ELF-1 (cell line): ENCODE measurements around the gene ATAT1.
A peak's percentile ranks its signal among the peaks of the same experiment; 100 is the strongest.

Experiments used
- DNase-seq: peaks from one replicate; pipeline ENCODE4 v3.0.0-alpha.2; 2016; ENCODE audit warnings: low read depth, low spot score

Gene ATAT1

GRCh38 chr6:30613251-30614043, 13.2 kb upstream of the ATAT1 start:
- DNase-seq: no peak

GRCh38 chr6:30614044-30614842, 12.4 kb upstream of the ATAT1 start:
- DNase-seq: no peak

GRCh38 chr6:30614843-30615218, 11.8 kb upstream of the ATAT1 start:
- peak; percentile 97 for DNase-seq

DNA sequence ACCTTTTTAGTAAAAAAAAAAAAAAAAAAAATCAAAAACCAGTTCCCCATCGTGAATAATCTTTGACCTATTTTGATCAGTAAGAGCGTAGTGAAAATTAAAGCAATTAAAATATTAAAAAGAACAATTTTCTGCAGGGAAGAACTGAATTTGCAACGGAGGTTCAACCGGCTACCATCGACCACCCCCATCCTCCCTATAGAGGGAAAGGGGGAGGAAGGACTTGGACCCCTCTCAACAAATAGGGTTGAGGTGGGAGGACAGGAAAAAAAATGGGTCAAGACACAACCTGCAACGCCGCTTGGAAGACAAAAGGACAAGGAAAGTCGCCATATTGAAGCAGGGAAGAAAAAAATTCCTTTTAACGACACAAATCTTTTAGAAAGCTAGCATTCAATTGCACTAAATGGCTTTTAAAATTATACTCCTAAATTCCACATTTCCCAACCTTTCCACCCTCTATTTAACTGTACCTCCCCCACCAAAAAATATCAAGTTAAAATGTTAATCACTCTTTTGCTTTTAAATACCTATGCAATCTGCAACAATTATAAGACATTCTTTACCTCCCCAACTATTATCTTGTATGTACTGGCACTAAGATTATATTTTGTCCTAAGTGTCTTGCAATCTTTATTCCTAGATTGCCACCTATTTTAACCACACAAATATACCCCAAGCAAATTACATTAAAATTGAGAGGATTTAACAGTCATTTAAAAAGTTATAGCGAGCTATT, 11.3 kb upstream of the ATAT1 start:
- peak; percentile 87 for DNase-seq

DNA sequence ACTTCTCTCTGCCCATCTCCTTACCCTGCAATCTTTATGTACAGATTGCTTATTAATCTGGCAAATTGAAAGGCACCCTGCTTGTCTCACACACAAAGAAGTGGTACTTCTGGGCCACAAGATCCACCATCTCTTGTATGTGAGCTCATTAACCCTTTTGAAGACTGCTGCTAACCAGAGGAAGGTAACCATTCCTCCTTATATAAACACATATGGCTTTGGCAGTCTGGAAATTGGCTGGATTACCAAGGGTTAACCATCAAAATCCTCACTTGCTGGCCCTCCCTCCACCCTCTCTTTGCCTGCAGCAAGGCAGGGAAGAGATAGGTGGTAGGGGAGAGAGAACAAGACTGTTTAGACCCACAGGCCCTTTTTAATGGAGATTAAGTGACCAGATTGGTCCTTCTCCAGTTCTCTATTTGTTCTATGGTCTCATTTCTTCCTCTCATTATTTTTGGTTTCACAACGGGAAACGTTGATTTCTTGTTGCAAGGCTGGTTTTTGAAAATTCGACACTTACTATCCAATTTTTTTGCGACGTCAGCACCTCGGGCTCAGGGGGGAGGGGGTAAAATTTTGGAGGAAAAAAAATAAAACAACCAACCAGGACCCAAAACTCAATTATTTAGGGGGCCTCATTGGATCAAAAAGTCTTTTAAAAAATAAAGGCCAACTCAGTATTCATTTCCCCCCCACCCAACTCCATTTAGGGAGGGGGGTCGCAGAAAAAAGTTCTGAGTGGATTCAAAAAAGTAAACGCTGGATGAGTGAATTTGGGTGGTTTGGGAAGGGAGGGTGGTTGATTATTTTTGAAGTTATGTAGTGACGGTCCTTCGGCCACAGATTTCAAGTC, 10.5 kb upstream of the ATAT1 start:
- peak; percentile 74 for DNase-seq

DNA sequence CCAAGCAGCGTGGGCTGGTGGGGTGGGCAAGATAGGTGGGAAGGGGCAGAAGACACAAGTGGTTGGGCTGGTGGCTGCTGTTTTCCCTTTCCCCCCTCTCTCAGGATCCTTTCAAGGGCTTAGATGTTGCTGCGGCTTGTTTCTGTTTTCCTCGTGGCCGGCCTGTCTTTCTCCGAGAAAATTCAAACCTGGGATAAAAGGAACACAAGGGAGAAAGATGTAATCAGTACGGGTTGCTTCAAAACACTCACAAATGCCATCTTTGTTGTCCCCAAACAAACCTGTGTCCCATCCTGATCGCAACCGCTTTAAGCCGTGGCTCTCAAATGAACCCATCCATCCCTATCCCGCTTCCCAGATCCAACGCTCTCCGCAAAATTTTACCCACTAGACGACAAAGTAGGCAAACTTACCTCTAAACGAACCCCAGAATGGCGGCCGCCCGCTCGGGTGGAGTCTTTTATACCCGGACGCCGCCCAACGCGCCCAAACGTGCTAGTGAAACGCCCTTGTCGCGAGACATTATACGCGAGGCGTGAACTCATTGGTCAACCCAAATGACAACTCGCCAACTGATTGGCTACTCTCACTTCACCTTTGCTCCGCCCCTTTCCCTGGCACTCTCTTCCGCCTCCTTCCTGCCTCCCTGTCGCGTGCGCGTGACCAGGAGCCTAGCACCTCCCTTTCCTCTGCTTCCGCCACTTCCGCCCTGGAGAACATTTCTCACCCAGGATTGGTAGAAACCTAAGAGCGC, 9.7 kb upstream of the ATAT1 start, which contains the start of gene PPP1R10:
TSS of gene PPP1R10 (minus strand) at position 433 of the 754 bp plus-strand sequence. CDS start 7,299 bp downstream, outside the sequence.
- DNase-seq: peak; percentile 100

DNA sequence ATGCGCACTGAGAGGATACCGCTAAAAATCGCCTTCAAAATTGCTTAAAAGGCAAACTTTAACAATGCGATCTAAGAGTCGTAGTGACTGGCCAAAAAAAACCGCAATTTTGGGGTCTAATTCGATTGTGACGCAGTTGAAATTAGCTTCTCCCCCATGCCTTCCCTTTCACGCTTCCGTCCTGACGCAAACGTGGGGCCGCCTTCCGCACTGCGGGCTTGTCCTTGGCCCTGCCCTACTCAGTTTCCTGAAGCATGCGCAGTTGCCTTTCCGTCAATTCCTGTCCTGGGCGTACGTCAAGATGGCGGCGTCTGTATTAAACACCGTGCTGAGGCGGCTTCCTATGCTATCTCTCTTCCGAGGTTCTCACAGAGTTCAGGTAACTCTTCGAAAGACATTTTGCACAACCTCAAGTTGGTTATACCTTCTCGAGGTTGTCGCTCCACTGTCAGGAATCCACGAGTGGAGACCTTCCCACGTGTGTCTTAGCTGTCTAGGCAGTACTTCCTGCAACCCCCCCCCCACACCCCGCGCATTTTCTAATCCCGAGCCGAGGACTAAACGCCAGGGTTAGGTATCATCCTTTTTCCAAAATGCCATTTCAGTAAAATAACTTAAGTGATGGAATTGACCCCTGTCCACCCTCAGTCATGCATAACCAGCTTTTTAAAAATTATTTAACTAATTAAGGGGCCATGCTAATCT, 9.0 kb upstream of the ATAT1 start, which contains the start of gene MRPS18B:
TSS of gene MRPS18B (plus strand) at position 276 of the 705 bp plus-strand sequence. CDS start at position 302, 26 bp downstream.
- peak; percentile 97 for DNase-seq

DNA sequence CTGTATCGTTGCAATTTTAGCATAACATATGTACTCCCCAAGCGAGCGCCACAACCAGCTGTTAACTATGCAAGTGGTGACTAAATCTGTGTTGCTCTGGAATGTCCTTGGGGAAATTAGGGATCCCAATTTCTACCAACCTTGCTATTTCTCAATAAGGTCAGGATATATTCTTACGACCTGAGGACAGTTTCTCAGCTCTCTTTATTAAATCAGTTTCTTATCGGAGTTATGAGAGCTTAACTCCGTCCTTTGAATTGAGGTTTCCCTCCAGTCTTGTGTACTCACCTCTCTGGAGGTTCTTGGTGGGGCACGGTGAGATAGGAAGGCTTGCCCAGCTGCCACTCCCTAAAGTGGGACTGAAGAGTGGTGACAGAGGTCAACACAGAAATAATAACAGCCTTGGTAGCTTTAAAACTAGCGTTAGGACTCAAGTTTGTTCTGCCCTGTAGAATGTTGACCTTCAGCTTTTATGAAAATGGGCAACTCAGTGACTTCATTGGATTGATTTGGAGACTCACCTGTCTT, 8.3 kb upstream of the ATAT1 start:
- DNase-seq: no peak

DNA sequence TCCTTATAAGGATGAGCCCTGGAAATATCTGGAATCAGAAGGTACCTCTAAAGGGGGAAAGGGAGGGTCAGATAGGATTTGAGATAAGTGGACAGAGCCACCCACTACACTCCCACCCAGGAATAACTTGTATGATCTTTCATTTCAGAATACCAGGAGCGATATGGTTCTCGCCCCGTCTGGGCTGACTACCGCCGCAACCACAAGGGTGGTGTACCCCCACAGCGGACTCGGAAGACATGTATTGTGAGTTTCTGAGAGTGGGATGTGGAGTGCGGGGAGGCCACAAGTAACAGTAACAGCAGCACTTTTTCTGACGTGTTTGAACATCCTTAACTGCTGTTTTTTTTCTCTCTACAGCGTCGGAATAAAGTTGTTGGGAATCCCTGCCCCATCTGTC, 7.1 kb upstream of the ATAT1 start:
- DNase-seq: no peak

DNA sequence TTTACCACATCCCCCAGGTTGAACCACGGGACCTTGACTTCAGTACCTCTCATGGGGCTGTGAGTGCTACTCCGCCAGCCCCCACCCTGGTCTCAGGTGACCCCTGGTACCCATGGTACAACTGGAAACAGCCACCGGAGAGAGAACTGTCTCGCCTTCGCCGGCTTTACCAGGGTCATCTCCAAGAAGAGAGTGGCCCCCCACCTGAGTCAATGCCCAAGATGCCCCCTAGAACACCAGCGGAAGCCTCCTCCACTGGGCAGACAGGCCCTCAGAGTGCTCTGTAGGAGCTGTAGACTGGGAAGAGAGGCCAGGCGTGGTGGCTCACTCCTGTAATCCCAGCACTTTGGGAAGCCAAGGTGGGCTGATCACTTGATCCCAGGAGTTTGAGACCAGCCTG, 1.2 kb upstream of the ATAT1 start:
- no peak for DNase-seq

- no peak for DNase-seq
These were observed 9.2 kb downstream of the ATAT1 start for GRCh38 chr6:30635834-30636233.

GRCh38 chr6:30640481-30640880, 13.8 kb downstream of the ATAT1 start:
- no peak for DNase-seq

GRCh38 chr6:30641048-30641447, 14.4 kb downstream of the ATAT1 start:
- no peak for DNase-seq

- no peak for DNase-seq
These were observed 17.0 kb downstream of the ATAT1 start for GRCh38 chr6:30643656-30644055.

GRCh38 chr6:30644769-30645168, 18.1 kb downstream of the ATAT1 start:
- DNase-seq: no peak

DNA sequence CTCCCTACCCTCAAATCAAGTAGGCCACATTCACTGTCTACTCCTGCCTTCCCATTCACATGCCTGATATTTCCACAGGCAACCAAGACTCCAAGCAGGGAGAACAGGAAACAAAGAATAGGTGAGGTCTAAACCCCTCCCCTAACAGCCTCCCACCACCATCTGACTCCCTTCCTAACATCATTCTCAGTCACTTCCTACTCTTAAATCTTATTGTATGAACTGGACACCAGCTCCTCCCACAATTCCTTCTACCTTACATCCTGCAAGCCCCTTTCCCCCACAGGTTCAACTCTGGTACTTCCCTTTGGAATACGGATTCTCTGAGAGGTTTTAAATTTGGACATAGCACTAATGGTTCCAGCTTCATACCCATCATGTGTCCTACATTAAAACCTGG, 19.3 kb downstream of the ATAT1 start:
- no peak for DNase-seq

DNA sequence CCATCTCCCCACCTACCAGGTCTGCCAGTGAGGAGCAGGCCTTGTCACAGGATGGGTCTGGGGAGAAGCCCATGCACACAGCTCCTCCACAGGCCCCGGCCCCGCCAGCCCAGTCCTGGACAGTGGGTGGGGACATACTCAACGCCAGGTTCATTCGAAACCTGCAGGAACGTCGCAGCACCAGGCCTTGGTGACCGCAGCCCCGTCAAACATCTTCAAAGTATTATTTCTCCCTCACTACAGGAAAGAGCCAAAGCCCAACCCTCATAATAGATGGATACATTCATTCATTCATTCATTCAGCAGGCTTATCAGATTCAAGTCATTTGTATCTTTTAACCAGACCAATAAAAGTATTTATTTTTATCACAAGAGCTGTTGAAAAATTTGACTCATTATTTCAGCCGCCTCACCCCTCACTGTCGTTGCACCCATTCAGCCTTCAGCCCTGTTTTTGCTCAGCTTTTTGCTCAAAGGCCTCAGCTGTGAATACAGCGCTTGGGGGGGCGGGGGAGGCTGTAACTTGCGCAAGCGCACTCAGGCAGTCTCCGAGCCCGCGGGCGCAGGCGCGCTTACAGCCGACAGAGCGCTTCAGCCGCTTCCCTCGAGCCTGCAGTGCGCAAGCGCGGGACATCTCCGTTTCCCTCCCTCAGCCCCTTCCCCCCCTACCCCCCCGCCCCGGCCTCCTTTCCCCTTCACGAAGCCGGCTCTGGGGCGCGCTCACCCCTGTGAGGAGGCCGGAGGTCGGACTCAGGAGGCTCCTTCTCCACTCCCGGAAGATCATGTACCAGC, 20.0 kb downstream of the ATAT1 start, which contains the start of gene C6orf136:
TSS of gene C6orf136 (plus strand) at position 684 of the 792 bp plus-strand sequence. CDS start at position 783, 99 bp downstream.
- peak; percentile 92 for DNase-seq
